ENCODE results near the gene PRKAR1A.
A peak's percentile ranks its signal among the peaks of the same experiment; 100 is the strongest.
"Not testable (repeated sequence)": the region's sequence is repeated elsewhere in the genome, so short reads cannot be mapped to it uniquely, and the experiment has no call there.

PRKAR1A gene

DNA sequence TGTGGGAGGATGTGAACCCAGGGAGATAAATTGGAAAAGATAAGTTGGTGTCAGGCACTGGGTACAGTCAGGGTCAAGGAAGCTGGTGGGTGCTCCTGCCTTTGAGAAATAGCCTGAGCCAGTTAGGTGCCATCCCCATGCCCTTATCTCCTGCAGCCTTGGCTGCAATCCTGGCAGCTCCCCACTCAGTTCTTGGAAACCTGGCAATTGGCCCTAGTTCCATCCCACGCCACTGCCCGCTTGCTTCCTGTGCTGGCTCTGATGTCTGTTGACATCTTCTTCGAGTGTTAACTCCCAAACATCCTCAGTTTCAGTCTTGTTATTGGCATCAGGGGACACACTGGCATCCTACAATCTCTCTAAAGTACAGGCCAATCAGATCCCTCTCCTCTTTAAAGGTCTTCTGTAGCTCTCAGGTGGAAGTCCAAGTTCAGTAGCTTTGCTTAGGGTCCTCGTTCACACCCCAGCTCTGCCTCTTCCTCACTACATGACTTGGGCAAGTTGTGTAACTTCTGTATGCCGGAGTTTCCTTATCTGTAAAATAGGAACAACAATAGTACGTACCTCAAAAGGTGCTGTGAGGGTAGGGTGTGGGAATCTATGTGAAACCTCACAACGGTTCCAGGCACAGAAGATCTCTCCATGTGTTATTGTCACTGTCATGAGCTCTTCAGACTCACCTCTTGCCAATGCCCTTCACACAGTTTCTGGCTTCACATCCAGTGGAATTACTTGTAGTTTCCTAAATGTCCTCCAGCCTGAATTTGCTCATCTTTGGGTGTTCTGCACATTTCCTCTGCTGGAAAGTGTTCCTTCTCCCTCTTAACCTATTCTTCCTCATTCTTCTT lies 13.5 kb upstream of the PRKAR1A start:
- Mint-ChIP-seq H3K4me3 (peak overlapping the region; percentile 57), H3K27ac (peak overlapping the region; percentile 71), H3K36me3 (ENCODE audit: low read depth) (no peaks in the 10 kb centered on the region), H3K9me3 (no peaks in the 10 kb centered on the region), H3K27me3 (ENCODE audit: low read depth) (no peaks in the 10 kb centered on the region), H3K4me1 (ENCODE audit: low read depth) (peaks cover 26% of the 10 kb centered on the region)
- DNase-seq (ENCODE audit: low spot score), result no peak

DNA sequence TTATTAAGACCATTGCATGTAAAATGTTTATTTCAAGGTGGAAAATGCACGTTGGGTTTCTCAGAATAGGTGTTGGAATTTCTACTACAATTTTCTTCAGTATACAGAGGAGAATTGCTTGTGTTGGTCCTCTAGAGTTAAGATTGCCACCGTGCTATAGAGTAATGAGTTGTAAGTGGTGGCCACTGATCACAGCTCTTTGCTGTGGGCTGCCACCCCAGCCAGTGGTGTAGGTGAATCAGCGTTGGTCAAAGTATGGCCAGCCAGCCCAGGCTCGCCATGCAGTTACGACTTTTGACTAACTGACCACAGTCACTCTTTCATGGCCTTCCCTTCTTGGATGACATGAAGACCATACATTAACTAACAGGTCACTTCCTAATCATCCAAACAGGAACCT lies 12.6 kb upstream of the PRKAR1A start:
- no peaks in the 10 kb centered on the region for H3K36me3 Mint-ChIP-seq (ENCODE audit: low read depth)
- no peak overlapping the region for H3K27ac Mint-ChIP-seq
- H3K4me3 Mint-ChIP-seq, result no peak overlapping the region
- peaks cover 26% of the 10 kb centered on the region for H3K4me1 Mint-ChIP-seq (ENCODE audit: low read depth)
- H3K27me3 Mint-ChIP-seq (ENCODE audit: low read depth), result no peaks in the 10 kb centered on the region
- no peak for DNase-seq (ENCODE audit: low spot score)
- H3K9me3 Mint-ChIP-seq, result no peaks in the 10 kb centered on the region

DNA sequence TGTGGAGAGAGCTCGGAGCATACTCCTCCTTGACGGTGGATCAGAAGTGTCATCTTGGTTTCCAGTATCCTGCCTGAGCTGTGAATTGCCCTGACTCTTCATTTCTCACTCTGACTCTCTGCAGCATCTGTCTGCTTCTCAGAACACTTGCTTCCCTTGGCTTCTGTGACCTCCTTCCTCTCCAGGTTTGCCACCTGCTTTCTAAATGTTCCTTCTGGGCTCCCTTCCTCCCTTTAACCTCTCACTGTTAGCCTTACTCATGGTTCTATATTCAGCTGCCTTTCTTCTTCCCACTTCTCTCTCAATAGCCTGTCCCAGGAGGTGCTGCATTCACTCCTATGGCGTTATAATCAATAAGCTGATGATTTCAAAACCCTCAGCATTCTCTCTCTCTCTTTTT lies 11.2 kb upstream of the PRKAR1A start:
- H3K4me3 Mint-ChIP-seq, result no peak overlapping the region
- H3K4me1 Mint-ChIP-seq (ENCODE audit: low read depth), result peaks cover 26% of the 10 kb centered on the region
- H3K27me3 Mint-ChIP-seq (ENCODE audit: low read depth), result no peaks in the 10 kb centered on the region
- no peaks in the 10 kb centered on the region for H3K9me3 Mint-ChIP-seq
- H3K36me3 Mint-ChIP-seq (ENCODE audit: low read depth), result no peaks in the 10 kb centered on the region
- DNase-seq (ENCODE audit: low spot score), result no peak
- H3K27ac Mint-ChIP-seq, result no peak overlapping the region

DNA sequence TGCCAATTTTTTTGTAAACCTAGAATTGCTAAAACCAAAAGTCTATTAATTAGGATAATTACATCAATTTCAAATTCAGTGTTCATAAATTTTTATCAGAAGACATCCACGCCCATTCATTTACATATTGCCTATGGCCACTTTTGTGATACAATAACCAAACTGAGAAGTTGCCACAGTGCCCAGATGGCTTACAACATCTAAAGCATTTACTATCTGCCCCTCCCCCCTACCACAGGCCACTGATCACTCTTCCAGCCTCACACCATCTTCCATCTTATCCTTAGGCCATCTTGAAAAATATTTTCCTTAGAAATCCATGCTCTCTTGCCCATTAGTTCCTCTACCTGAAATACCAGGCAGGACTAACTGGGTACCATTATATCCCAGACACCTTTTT lies 6.3 kb upstream of the PRKAR1A start:
- peaks cover 35% of the 10 kb centered on the region for H3K4me1 Mint-ChIP-seq (ENCODE audit: low read depth)
- H3K36me3 Mint-ChIP-seq (ENCODE audit: low read depth), result no peaks in the 10 kb centered on the region
- no peak overlapping the region for H3K4me3 Mint-ChIP-seq
- no peaks in the 10 kb centered on the region for H3K9me3 Mint-ChIP-seq
- no peaks in the 10 kb centered on the region for H3K27me3 Mint-ChIP-seq (ENCODE audit: low read depth)
- no peak overlapping the region for H3K27ac Mint-ChIP-seq
- DNase-seq (ENCODE audit: low spot score), result no peak

DNA sequence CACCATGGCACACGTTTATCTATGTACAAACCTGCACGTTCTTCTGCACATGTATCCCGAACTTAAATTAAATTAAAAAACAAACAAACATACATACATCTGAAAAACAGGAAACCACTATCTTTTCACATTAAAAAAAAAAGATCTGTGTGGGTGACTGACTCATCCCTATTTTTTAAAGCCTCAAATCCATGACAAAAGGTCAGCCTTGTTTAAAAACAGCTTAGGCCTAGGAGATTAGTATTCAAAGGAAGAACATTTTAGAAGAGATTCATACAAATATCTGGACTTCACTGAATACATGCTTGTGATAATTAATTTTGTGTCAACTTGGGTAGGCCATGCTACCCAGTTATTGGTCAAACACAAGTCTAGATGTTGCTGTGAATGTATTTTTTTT lies 4.7 kb upstream of the PRKAR1A start:
- peaks cover 32% of the 10 kb centered on the region for H3K4me1 Mint-ChIP-seq (ENCODE audit: low read depth)
- no peaks in the 10 kb centered on the region for H3K9me3 Mint-ChIP-seq
- no peak overlapping the region for H3K27ac Mint-ChIP-seq

DNA sequence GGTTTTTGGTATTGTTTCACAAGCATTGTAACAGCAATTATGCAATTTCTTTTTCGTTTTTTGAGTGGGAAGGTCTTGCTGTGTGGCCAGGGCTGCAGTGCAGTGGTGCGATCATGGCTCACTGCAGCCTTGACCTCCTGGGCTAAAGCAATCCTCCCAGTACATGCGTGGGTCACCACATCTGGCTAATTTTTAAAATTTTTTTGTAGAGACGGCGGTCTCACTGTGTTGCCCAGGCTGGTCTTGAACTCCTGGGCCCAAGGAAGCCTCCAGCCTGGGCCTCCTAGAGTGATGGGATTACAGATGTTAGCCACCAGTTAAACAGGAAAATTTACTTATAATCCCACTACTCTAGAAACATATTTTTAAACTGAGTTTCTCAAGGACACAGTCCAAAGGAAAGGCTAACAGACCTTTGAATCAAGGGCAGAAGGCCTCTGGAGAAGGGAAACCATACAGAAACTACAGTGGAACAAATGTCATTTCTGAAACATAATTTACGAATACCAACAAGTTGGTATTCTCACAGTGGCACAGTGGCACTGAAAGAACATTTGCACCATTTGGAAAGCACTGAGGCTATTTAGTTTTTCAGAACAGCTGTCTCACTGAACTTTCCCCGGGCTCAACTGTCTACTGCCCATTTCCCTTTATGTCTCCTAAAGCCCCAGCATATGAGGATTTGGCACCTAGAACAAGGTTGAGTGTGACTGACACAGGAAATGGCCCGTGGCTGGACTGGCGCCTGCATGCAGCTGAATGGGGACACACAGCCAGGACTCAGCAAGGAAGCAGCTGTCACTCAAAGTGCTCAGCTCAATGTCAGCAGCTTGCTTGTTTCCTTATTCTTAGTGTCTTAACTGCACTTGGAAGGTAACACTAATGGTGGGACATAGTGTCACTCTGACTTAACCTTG lies 2.8 kb upstream of the PRKAR1A start:
- Mint-ChIP-seq H3K36me3 (ENCODE audit: low read depth) (peaks cover 10% of the 10 kb centered on the region), H3K4me1 (ENCODE audit: low read depth) (peaks cover 44% of the 10 kb centered on the region), H3K27ac (peak overlapping the region; percentile 42), H3K9me3 (no peaks in the 10 kb centered on the region), H3K27me3 (ENCODE audit: low read depth) (no peaks in the 10 kb centered on the region), H3K4me3 (peak overlapping the region; percentile 4)
- no peak for DNase-seq (ENCODE audit: low spot score)

More for the DNA sequence above, 4.7 kb upstream of the PRKAR1A start:
- H3K27me3 Mint-ChIP-seq (ENCODE audit: low read depth), result no peaks in the 10 kb centered on the region
- H3K4me3 Mint-ChIP-seq, result no peak overlapping the region
- no peaks in the 10 kb centered on the region for H3K36me3 Mint-ChIP-seq (ENCODE audit: low read depth)
- DNase-seq (ENCODE audit: low spot score), result no peak

DNA sequence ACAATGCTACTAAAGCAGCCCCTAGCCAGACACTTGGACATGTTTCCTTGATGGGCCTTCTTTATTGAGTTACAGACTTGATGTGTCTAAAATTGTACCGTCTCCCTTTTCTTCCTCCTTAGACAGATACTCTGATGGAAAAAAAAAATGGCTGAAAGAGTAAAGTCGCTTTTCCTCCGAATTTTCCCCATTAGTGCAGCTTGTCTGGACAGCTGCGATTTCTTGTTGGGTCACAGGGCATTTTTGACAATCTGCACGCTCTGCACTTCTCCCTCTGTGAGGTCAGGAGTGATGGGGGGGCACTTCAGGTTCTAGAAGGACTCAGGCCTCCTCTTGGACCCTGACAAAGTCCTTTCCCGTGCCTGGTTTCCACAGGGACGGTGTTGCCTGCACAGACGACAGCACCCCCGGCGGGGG lies 968 bp upstream of the PRKAR1A start:
- peak overlapping the region; percentile 79 for H3K27ac Mint-ChIP-seq
- H3K36me3 Mint-ChIP-seq (ENCODE audit: low read depth), result peaks cover 21% of the 10 kb centered on the region
- peak overlapping the region; percentile 70 for H3K4me3 Mint-ChIP-seq
- H3K9me3 Mint-ChIP-seq, result no peaks in the 10 kb centered on the region
- DNase-seq (ENCODE audit: low spot score), result no peak
- H3K4me1 Mint-ChIP-seq (ENCODE audit: low read depth), result peaks cover 56% of the 10 kb centered on the region
- H3K27me3 Mint-ChIP-seq (ENCODE audit: low read depth), result no peaks in the 10 kb centered on the region

DNA sequence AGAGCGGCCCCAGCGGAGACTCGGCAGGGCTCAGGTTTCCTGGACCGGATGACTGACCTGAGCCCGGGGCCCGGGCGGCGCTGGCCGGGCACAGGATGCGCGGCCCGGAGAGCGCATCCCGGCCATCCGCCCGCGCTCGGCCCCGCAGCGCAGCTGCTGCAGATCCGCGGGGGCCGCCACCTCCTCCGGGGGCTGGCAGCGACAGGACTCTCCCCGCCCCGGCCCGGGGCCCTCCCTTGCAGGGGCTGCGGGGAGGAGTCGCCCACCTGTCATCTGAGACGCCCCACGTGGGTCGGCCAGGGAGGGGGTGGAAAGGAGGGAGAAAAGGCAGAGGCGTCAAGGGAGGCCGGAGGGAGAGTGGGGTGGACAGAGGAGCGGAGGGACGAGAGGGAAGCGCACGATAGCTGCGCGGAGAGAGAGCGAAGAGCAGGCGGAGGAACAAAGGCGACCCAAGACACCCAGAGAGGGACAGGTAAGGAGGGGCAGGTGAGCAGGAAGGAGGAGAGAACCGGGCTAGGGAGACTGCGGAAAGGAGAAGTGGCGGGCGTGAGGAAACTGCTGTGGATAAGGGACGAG lies 471 bp upstream of the PRKAR1A start:
- H3K27me3 Mint-ChIP-seq (ENCODE audit: low read depth), result no peaks in the 10 kb centered on the region
- peak; percentile 62 for DNase-seq (ENCODE audit: low spot score)

DNA sequence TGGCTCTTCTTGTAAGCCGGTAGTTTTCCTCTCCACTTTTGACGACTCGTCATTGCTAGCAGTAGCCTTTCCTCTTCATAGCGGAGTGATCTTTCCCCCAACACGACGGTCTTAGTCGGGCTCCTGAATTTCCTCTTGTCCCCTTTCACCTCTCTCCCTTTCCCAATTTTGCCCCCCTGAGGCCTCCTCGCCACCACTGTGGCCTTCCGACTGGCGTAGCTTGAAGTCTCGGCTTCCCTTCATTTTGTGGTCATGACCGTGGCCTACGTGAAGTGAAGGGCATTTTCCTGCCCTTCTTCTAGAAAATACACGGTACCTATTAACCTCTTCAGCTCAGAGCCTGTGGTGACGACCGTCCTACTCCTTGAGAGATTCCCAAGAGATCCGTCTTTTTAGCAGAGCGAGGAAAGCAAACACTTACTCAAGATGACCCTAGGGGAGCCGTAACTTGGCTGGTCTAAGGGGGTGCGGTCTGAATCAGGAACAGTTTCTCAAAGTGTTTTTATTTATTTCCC lies 787 bp downstream of the PRKAR1A start:
- Mint-ChIP-seq H3K27ac (peak overlapping the region; percentile 99), H3K9me3 (no peaks in the 10 kb centered on the region), H3K36me3 (ENCODE audit: low read depth) (peaks cover 35% of the 10 kb centered on the region), H3K4me1 (ENCODE audit: low read depth) (peaks cover 49% of the 10 kb centered on the region), H3K27me3 (ENCODE audit: low read depth) (no peaks in the 10 kb centered on the region), H3K4me3 (peak overlapping the region; percentile 95)
- DNase-seq (ENCODE audit: low spot score), result no peak

More for the DNA sequence above, 471 bp upstream of the PRKAR1A start:
- H3K36me3 Mint-ChIP-seq (ENCODE audit: low read depth), result peaks cover 24% of the 10 kb centered on the region
- peak overlapping the region; percentile 97 for H3K27ac Mint-ChIP-seq
- no peaks in the 10 kb centered on the region for H3K9me3 Mint-ChIP-seq
- H3K4me1 Mint-ChIP-seq (ENCODE audit: low read depth), result peaks cover 57% of the 10 kb centered on the region
- H3K4me3 Mint-ChIP-seq, result peak overlapping the region; percentile 91

DNA sequence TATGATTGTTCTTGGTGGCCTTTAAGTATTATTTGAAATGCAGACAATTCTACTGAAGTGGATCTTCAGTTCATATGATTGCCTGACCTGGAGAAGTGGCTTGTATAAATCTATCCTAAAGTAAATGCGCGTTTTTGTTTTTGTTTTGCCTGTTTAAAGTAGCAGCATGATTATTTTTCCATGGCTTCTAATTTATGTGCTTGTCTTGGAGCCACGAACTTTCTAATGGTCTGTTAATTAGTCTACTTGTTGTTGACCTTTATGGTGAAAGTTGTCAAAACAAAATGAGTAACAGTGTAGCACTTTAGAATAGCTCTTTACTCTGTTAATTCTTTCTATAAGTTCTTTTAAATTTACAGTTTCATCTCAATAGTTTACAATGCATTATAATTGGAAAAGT lies 1.7 kb downstream of the PRKAR1A start:
- Mint-ChIP-seq H3K4me1 (ENCODE audit: low read depth) (peaks cover 48% of the 10 kb centered on the region), H3K27ac (peak overlapping the region; percentile 99), H3K9me3 (no peaks in the 10 kb centered on the region), H3K27me3 (ENCODE audit: low read depth) (no peaks in the 10 kb centered on the region), H3K4me3 (peak overlapping the region; percentile 95), H3K36me3 (ENCODE audit: low read depth) (peaks cover 39% of the 10 kb centered on the region)
- no peak for DNase-seq (ENCODE audit: low spot score)

DNA sequence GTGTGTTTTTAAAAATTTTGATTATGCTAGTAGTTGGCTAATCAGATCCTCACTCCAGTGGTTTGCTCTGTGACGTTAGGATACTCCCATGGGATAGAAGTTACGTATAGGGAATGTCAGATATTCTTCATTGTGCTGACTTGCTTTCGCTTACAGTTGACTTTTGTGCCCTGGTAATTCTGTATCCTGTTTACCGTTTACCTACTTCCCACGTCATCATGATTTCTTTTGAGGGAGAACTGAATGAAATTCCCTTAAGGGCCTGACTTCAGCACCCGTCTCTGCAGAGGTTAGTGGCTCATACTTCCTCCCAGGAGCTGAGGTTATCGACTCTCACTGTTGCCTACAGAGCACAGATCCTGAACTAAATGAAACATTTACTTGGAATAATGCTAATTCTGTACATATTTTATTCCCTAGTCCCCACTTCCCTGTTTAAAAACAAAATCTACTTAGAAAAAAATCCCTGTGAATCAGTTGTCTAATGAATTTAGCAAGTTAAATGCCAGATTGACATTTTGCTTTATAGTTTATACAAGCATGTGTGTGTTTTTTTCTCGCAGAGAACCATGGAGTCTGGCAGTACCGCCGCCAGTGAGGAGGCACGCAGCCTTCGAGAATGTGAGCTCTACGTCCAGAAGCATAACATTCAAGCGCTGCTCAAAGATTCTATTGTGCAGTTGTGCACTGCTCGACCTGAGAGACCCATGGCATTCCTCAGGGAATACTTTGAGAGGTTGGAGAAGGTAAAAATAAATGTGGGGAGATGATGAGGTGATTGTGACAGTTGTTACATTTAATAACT lies 2.8 kb downstream of the PRKAR1A start:
- Mint-ChIP-seq H3K27me3 (ENCODE audit: low read depth) (no peaks in the 10 kb centered on the region), H3K36me3 (ENCODE audit: low read depth) (peaks cover 48% of the 10 kb centered on the region), H3K27ac (no peak overlapping the region), H3K4me1 (ENCODE audit: low read depth) (peaks cover 50% of the 10 kb centered on the region), H3K4me3 (peak overlapping the region; percentile 95), H3K9me3 (no peaks in the 10 kb centered on the region)
- DNase-seq (ENCODE audit: low spot score), result no peak

DNA sequence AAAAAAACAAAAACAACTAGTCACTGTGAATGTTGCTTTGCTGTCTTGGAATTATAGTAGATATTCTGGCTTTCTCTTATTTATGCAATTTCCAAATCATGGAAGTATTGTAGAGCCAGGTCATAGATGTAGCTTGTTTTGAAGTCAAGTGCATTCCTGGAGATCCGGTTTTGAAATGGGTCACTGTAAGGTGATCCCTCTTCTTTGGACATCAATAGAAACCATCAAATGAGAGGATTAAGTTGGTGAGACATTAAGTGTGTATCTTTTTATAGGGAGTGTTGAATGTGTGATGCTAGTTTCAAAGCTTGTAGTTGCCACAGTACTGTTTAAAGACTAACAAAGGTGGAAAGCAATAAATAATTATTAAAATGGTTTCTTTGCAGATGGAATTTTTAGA lies 4.5 kb downstream of the PRKAR1A start:
- no peak overlapping the region for H3K27ac Mint-ChIP-seq
- H3K36me3 Mint-ChIP-seq (ENCODE audit: low read depth), result peaks cover 51% of the 10 kb centered on the region
- peaks cover 38% of the 10 kb centered on the region for H3K4me1 Mint-ChIP-seq (ENCODE audit: low read depth)
- no peaks in the 10 kb centered on the region for H3K9me3 Mint-ChIP-seq
- DNase-seq (ENCODE audit: low spot score), result no peak
- H3K4me3 Mint-ChIP-seq, result no peak overlapping the region
- no peaks in the 10 kb centered on the region for H3K27me3 Mint-ChIP-seq (ENCODE audit: low read depth)

DNA sequence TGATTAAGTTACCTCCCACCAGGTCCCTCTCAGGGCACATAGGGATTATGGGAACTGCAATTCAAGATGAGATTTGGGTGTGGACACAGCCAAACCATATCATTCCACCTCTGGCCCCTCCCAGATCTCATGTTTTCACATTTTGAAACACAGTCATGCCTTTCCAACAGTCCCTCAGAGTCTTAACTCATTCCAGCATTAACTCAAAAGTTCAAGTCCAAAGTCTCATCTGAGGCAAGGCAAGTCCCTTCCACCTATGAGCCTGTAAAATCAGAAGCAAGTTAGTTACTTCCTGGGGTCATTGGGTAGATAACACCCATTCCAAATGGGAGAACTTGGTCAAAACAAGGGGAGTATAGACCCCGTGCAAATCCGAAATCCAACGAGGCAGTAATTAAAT lies 5.4 kb downstream of the PRKAR1A start:
- Mint-ChIP-seq H3K36me3 (ENCODE audit: low read depth) (peaks cover 58% of the 10 kb centered on the region), H3K4me1 (ENCODE audit: low read depth) (peaks cover 41% of the 10 kb centered on the region)
- H3K4me3 Mint-ChIP-seq; DNase-seq (ENCODE audit: low spot score); H3K9me3 Mint-ChIP-seq; H3K27ac Mint-ChIP-seq; H3K27me3 Mint-ChIP-seq (ENCODE audit: low read depth): not testable (repeated sequence)

All from T-helper 2 cell treated with Interferon-gamma antibody and Interleukin-4, amounts not matched to agents 5 μg/mL and 100 μg/mL, for 36 hours (primary cell).